NCI-H187 (cell line): Measurements from ENCODE around the gene MAGI3.
"Not testable (repeated sequence)": the region's sequence is repeated elsewhere in the genome, so short reads cannot be mapped to it uniquely, and the experiment has no call there.

Source experiments
- DNase-seq, 2 experiments: peaks; one replicate each; lab custom pipeline; 2025; lab: John Stamatoyannopoulos, UW

Gene MAGI3

DNA sequence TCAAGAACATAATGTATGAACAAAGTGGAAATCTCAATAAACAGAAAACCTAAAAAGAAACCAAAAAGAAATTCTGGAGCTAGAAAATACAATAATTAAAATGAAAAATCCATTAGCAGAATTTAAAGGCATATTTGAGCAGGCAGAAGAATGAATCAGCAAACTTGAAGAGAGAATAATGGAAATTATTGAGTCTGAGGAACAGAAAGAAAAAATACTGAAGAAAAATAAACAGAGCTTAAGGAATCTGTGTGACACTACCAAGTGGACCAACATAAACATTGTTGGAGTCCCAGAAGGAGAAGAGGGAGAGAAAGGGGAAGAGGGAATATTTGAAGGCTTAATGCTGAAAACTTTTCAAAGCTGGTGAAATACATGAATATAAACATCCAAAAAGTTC is 54.5 kb downstream of the MAGI3 start:
- DNase-seq: no peak

DNA sequence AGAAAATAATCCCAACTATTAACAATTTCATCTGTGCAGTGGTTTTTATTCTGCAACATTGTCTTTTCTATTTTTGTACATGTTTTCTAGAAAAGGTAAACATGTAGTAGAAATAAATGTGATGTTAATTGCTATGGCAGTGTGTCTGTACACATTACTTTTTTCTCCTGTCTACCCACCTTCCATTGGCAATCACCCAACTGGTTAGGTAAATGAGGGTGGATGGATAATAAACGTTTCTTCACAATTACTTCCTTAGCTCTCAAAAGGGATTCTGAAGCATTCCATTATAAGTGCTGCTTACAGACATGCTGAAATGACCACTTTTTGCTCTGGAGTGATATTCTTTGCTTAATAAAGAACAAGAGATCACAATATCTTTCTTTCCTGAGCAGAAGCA is 61.4 kb downstream of the MAGI3 start:
- DNase-seq: no peak

GRCh38 chr1:113452921-113453770 is 62.8 kb downstream of the MAGI3 start:
- peak in 1 of 2 experiments; percentile 17 for DNase-seq

- peak in 1 of 2 experiments; percentile 33 for DNase-seq
Measured at GRCh38 chr1:113453771-113454083, 63.4 kb downstream of the MAGI3 start.

DNA sequence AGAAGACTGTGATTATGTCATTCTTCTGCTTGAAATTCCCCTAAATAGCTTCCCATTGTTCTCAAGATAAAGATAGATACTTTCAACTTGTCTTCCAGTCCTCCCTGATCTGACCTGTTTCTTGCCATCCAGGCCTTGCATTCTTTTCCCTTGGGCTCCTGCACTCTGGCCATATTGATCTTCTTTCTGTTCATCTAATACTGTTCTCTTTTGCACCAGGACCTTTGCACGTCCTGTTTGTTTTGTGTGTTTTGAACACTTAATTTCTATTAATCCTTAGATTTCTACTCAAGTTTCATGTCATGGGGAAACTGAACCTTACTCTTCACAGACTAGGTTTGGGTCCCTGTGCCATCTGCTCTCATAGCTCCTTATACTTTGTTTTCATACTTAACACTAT is 65.1 kb downstream of the MAGI3 start:
- no peak for DNase-seq

GRCh38 chr1:113456967-113457366 is 66.7 kb downstream of the MAGI3 start:
- no peak for DNase-seq

- DNase-seq: no peak
Measured at GRCh38 chr1:113459279-113459678, 69.0 kb downstream of the MAGI3 start.

DNA sequence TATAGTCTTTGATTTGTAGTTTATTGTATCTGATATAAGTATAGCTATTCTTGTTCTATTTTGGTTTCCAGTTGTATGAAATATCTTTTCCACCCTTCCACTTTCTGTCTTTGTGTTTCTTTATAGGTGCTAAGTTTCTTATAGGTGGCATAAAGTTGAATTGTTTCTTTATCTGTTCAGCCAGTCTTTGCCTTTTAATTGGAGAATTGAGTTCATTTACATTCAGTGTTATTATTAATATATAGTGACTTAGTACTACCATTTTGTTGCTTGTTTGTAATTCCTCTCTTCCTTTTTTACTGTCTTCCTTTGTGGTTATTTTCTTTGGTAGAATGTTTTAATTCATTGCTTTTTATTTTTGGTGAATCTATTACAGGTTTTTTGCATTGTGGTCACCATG is 77.7 kb downstream of the MAGI3 start:
- DNase-seq: no peak

DNA sequence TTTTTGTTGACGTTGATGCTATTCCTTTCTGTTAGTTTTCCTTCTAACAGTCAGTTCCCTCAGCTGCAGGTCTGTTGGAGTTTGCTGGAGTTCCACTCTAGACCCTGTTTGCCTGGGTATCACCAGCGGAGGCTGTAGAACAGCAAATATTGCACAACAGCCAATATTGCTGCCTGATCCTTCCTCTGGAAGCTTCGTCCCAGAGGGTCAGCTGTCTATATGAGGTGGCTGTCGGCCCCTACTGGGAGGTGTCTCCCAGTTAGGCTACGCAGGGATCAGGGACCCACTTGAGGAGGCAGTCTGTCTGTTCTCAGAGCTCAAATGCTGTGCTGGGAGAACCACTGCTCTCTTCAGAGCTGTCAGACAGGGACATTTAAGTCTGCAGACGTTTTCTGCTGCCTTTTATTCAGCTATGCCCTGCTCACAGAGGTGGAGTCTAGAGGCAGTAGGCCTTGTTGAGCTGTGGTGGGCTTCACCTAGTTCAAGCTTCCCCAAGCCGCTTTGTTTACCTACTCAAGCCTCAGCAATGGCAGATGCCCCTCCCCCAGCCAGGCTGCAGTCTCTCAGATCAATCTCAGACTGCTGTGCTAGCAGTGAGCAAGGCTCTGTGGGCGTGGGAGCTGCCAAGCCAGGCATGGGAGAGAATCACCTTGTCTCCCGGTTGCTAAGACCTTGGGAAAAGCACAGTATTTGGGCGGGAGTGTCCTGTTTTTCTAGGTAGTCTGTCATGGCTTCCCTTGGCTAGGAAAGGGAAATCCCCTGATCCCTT is 88.3 kb downstream of the MAGI3 start:
- DNase-seq: not testable (repeated sequence)

GRCh38 chr1:113479713-113480676 is 89.7 kb downstream of the MAGI3 start:
- DNase-seq: no peak

GRCh38 chr1:113485131-113485530 is 94.8 kb downstream of the MAGI3 start:
- DNase-seq: not testable (repeated sequence)

- DNase-seq: no peak
Measured at GRCh38 chr1:113488576-113489177, 98.4 kb downstream of the MAGI3 start.

GRCh38 chr1:113490384-113490783 is 100.1 kb downstream of the MAGI3 start:
- DNase-seq: no peak

GRCh38 chr1:113493533-113493932 is 103.2 kb downstream of the MAGI3 start:
- no peak for DNase-seq

DNA sequence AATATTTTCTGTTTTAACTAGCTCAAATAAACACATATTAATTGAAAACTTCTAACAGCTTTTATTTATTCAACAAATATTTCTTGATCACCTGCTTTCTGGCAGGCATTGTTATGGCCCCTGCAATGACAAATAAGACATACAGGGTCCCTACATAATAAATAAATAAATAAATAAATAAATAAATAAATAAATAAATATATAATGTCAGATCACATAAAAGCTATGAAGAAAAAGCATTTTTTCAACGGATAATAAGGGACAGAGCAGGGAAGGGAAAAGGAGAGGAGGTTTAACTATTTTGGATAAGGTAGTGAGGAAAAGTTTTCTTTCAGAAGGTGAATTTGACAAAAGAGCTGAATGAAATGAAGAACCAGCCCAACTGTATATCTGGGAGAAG is 115.0 kb downstream of the MAGI3 start:
- no peak for DNase-seq

- DNase-seq: no peak
Measured at GRCh38 chr1:113507552-113508214, 117.4 kb downstream of the MAGI3 start.

DNA sequence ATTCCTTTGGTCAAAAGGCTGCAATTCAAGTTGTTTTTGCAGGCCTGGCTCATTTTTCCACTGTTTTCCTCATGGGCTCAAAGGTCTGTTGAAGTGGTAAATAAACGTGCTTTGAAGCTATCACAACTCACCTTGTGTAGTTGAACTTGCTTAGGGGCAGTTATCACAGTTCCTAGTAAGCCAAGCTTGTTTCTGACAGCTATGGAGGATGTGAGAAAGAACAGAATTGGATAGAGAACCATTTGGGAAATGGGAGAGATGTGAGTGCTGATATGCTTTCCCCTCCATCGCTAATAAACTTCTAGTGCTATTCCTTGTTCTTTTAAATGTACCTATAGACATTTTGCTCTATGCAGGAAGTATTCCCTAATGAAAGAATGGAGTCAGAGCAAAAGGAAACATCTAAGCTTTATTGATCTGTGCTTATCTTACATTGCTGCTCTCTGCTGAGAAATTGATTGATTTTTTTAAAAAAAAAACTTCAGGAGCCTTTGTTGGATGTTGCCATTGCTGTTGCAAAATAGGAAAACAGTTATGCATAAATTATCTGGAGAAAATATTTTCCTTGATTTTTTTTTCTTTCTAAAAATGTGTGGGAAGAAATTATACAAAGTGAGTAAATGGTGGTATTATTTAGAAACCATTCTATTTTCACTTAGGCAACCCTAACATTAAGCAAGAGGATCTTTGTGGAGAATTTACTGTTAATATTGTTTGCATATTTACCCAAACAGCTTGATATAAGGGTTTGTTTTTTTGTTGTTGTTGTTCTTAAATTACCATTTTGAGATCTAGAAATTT is 118.2 kb downstream of the MAGI3 start:
- DNase-seq: no peak

GRCh38 chr1:113509766-113510165 is 119.5 kb downstream of the MAGI3 start:
- not testable (repeated sequence) for DNase-seq

DNA sequence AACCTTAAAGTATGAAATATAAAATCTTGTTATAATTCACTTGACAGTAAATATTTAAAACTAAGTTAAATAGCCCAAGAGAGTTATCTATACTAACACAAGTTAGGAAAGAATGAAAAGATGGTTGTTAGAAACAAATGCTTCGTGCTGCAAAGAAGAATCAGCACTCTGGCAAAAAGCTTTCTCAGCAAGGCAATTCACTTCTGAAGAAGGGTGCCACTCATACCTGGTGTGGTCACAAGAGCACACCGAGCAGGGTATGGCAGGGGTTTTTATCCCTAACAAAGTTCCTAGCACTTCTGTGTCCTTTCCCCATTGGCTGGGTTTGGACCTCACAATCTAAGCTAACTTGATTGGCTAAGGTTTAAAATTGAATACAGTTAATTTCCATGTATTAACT is 121.0 kb downstream of the MAGI3 start:
- DNase-seq: no peak

- no peak for DNase-seq
Measured at GRCh38 chr1:113515498-113515897, 125.2 kb downstream of the MAGI3 start.
